ENCODE data around the gene HPF1.

Gene HPF1

GRCh38 chr4:169766741-169767140 is 9.0 kb upstream of the HPF1 start:
- no peak for DNase-seq (ENCODE audit: low read depth)
- no peak for TF ChIP-seq CTCF (conservative IDR thresholded peaks at IDR 0.05; ENCODE audit: low read depth, low read length)
- H3K4me3 ChIP-seq (ENCODE audit: low read depth, low read length), result no peak overlapping the region

- no peak for DNase-seq (ENCODE audit: low read depth)
- TF ChIP-seq CTCF (conservative IDR thresholded peaks at IDR 0.05; ENCODE audit: low read depth, low read length), result no peak
- H3K4me3 ChIP-seq (ENCODE audit: low read depth, low read length), result no peak overlapping the region
These were observed 8.1 kb upstream of the HPF1 start for GRCh38 chr4:169765835-169766234.

GRCh38 chr4:169761846-169762245 is 4.1 kb upstream of the HPF1 start:
- H3K4me3 ChIP-seq (ENCODE audit: low read depth, low read length), result no peak overlapping the region
- TF ChIP-seq CTCF (conservative IDR thresholded peaks at IDR 0.05; ENCODE audit: low read depth, low read length), result no peak
- DNase-seq (ENCODE audit: low read depth), result no peak

GRCh38 chr4:169758401-169758962 is 738 bp upstream of the HPF1 start:
- DNase-seq (ENCODE audit: low read depth), result no peak
- no peak overlapping the region for H3K4me3 ChIP-seq (ENCODE audit: low read depth, low read length)
- no peak for TF ChIP-seq CTCF (conservative IDR thresholded peaks at IDR 0.05; ENCODE audit: low read depth, low read length)

GRCh38 chr4:169756971-169757574 is 671 bp downstream of the HPF1 start:
- no peak for DNase-seq (ENCODE audit: low read depth)

GRCh38 chr4:169745291-169745690 is 12.5 kb downstream of the HPF1 start:
- TF ChIP-seq CTCF (conservative IDR thresholded peaks at IDR 0.05; ENCODE audit: low read depth, low read length), result no peak
- H3K4me3 ChIP-seq (ENCODE audit: low read depth, low read length), result no peak overlapping the region
- peak; percentile 78 for DNase-seq (ENCODE audit: low read depth)

More at GRCh38 chr4:169756971-169757574, 671 bp downstream of the HPF1 start:
- peak overlapping the region; percentile 70 for H3K4me3 ChIP-seq (ENCODE audit: low read depth, low read length)
- no peak for TF ChIP-seq CTCF (conservative IDR thresholded peaks at IDR 0.05; ENCODE audit: low read depth, low read length)

GRCh38 chr4:169744601-169745000 is 13.1 kb downstream of the HPF1 start:
- H3K4me3 ChIP-seq (ENCODE audit: low read depth, low read length), result no peak overlapping the region
- no peak for DNase-seq (ENCODE audit: low read depth)
- no peak for TF ChIP-seq CTCF (conservative IDR thresholded peaks at IDR 0.05; ENCODE audit: low read depth, low read length)

All from choroid plexus epithelial cell (primary cell).